Activated gamma-delta T cell treated with Interleukin-2 at 50 U/mL for 16 hours (primary cell): ENCODE data around the gene DBN1.

Source experiments
- DNase-seq: peaks from one replicate; pipeline ENCODE4 v3.0.0-alpha.2; 2020

Gene DBN1

DNA sequence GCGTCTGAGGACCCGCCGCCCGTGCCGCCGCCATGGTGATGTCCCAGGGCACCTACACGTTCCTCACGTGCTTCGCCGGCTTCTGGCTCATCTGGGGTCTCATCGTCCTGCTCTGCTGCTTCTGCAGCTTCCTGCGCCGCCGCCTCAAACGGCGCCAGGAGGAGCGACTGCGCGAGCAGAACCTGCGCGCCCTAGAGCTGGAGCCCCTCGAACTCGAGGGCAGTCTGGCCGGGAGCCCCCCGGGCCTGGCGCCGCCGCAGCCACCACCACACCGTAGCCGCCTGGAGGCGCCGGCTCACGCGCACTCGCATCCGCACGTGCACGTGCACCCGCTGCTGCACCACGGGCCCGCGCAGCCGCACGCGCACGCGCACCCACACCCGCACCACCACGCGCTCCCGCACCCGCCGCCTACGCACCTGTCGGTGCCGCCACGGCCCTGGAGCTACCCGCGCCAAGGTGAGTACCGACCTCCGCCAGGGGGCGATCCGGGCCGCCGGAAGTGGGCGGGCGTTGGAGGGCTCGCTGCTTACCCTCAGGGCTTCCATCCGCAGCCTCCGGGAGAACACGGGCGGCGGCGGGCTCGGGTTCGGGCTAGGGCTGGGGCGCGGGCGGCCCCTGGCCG is 18.3 kb downstream of the DBN1 start:
- DNase-seq, result peak; percentile 92

DNA sequence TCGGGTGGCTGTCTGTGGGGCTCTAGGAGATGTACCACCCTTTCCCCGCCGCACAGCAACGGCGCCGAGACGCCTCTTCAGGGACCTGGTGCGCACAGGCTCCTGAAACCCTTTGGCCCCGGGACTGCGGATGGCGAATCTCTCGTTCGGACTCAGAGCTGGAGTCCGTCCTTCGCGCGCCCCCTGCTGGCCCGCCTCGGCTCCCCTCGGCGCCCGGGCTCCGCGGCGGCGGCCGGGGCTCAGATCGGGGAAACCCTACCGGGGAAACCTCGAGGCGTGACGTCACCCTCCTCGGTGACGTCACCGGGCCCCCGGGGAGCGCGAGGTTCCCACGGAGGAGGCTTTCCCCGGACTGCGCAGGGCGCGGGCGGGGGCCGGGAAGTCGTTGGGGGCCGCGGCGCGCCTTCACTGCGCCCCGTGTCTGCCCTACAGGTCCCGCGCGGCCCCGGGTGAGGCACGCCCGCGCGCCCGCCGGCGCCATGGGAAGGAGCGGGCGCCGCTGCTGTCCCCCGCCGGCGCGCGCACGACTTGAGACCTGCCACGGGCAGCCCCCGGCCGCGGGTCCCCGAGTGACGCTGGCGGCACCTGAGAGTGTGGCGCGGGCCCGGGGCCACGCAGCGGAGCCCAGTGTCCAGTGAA is 18.9 kb downstream of the DBN1 start:
- peak; percentile 94 for DNase-seq

DNA sequence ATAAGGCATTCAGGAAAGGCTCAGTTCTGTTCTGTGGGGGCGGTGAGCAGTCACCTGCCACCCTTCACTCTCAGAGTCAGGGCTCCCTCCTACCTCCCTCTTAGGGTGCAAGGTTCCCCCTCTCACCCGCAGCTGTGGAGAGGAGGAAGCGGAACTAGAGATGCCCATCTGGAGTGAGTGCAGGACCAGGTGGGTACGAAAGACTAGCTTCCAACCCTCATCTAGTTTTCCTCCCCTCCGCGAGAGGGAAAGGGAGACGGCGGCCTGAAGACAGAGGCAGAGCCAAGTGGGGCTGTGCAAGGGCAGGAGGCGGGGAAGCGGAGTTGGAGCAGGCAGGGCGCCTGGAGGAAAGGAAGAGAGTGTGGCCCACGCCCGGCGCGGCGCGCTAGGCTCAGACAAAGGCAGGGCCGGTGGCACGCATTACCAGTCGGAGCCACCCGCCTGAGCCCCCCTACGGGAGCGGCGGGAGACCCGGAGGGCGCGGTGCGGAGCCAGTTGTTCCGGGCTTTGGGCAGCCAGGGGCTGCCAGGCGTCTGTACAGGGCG is 19.5 kb downstream of the DBN1 start:
- DNase-seq, result no peak

DNA sequence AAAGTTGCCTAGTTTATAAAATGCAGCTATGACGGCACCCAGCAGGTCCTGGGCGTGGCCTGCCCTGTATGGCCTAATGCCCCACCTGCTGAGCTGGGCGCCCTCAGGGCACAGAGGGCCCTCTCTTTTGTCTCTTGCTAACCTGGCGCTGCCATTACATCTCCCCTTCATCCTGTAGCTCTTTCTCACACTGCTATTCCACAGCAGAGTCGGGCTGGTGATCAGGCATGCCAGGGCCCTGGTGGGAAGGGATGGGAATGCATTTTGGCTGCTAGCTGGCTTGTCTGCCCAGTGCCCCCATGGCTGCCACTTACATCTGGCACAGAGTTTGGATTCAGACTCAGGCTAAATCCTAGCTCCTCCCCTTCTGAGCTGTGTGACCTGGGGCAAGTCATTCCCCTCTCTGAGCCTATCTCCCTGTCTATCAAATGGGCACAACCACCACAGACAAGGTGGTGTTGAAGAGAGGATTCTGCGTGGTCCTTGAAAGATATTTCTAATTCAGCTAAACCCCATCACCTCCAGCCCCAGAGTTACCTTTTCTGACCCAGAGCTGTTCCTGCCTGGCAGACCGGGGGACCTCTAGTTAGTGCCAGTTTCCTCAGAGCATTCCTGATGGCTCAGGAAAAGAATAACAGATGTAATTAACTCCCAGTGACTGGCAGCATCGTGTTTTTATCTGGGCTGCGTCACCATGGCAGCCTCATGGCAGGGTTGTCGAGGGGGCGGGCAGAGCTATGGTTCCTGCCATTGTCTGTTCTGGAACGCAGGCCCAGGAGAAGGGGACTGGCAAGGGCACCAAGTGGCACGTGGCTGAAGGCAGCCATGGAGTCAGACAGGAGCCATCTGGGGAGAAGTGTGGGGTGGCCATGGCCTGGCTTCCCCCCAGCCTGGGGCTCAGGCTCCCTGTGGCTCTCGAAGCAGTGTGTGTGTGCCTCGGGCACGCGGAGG is 20.5 kb downstream of the DBN1 start:
- no peak for DNase-seq

DNA sequence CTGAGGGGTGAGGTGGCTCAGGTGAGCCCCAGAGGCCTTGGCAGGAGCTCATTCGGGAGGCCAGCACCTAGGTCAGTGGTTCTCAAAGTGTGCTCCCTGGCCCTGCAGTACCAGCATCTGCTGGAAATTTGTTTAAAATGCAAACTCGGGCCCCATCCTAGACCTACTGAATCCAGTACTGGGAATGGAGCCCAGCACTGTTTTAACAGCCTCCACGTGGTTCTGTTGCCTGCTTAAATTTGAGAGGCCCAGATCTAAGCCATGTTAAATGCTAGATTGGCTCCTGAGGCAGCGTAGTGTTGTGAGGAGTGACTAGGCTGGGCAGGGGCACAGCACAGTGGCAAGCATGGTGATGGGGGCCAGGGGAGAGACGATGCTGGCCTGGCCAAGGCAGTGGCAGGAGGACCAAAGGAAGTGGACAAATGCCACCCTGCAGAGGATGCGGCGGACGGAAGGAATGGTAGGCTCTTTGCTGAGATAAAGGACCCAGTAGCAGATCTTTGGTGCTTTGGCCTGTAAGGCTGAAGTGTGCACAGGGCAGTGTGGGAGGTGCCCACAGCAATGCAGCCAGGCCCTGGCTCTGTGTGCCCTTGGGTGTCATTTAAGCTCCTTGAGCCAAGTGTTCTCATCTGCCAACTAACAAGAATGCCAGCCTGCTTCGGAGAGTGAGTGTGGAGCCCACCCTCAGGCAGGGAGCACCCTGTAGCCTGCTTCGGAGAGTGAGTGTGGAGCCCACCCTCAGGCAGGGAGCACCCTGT is 22.6 kb downstream of the DBN1 start:
- no peak for DNase-seq

DNA sequence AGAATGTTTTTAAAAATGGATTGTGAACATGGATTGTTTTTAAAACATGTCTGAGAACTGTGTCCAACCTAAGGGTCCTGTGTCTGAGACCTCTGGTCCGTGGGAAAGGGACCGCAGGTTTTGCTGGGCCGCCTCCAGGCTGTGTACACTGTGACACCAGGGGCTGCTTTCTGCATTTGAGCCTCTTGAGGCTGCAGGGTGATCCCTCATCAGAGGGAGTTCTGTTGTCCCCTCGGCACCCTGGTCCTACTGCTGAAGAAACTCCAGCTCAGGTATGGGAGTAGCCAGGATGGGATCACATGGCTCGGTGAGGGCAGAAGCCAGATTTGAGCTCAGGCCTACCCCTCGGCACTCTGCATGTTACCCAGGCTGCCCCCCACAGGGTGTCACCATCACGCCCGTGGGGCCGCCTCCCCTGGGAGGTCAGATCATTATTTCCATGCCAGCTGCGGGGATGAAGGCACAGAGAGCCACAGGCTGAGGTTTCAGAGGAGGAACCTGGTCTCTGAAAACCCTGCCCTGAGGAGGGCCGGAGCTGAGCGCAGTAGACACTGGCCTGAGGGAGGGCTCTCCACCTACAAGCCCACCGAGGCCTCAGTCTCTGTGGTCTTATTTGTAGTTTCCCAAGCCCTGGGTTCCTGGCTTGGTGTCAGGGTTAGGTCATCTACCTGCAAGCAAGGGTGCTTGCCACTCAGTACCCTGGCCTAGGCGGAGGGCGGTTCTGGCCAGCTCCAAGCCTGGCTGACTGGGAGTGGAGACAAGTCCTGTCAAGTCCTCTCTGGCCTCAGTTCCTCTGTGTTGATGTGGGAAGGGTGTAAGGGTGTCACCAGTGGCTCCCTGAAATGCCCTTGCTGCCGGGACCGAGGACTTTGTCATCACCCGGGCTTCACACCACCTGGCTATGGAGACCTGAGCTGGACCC is 24.0 kb downstream of the DBN1 start:
- no peak for DNase-seq

DNA sequence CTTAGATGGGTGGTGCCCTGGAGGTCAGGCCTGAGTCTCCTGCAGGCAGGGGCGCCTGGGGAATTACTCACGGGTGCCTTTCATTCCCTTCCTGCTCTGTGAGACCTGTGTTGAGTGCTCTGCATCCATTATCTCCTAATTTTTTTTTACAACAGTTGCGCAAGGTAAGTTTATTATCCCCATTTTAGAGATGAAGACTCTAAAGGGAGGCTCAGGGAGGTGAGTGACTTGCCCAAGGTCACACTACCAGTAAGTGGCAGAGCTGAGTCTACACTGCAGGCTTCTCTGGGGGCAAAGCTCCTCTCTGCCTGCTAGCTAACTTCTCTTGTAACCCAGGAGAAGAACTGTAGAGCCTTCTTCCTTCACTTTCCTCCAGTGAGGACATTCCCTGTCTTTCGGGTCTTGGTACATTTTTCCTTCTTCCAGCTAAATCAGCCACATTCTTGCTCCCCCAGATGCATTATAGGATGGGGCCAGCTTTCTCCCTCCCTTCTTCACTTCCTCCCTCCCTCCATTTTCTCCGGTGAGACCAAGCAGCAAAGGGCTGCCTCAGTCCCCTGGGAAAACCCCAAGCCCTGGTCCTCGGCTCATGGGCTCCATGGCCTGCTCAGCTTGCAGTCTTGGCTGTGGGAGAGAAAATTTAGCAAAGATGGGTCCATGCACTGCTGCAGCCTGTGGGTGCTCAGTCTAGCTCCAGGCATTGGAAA is 25.0 kb downstream of the DBN1 start:
- DNase-seq, result no peak

DNA sequence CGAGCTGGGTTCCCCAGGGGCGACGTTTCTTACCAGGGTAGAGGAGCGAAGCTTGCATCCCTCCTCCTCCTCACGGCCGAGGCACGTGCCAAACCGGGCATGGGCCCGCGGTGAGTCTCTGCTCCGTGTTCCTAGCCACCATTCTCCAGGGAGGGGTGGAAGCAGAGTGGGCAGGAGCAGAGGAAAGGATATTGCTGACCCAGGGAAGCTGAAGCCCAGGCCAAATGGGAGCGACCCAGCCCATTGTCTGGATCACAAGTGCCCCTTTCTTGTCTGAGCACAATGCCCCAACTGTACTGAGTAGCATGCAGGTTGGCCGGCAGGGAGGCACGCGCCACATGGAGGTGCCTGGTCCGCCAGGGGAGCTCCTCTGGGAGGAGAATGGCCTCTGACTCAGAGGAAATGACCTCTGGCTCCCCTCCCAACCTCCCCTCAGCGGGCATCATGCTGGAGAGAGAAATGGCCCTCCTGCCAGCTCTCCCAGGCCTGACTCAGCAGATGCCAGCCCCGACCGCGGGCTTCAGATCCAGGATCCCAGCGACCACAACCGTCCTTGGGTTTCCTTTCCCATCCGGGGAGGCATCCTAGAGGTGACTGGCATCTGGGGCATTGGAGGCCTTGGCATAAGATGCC is 25.7 kb downstream of the DBN1 start:
- no peak for DNase-seq

DNA sequence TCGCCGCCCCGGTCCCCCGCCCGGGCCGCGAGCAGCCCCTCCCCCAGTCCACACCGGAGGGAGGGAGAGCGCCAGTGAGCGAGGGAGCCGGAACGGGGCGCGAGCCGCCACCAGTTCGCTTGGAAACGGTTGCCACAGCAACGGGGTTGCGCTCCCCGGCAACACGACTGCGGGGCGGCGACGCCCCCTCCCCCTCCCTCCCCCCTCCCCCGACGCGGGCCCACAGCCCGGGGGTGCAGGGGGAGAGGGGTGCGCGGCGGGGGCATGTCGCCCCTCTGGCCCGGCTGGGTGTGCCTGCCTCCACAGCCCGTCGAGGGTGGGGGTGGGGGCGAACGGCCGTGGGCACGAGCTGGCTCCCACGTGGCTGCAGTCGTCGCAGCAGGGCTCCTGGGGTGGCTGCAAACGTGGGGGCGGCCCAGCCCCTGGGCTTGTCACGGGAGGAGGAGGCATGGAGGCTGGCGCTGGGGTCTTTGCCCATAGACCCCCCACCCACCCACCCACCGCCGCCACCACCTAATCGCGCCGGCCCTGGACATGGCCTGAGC is 26.3 kb downstream of the DBN1 start:
- DNase-seq, result peak; percentile 68

DNA sequence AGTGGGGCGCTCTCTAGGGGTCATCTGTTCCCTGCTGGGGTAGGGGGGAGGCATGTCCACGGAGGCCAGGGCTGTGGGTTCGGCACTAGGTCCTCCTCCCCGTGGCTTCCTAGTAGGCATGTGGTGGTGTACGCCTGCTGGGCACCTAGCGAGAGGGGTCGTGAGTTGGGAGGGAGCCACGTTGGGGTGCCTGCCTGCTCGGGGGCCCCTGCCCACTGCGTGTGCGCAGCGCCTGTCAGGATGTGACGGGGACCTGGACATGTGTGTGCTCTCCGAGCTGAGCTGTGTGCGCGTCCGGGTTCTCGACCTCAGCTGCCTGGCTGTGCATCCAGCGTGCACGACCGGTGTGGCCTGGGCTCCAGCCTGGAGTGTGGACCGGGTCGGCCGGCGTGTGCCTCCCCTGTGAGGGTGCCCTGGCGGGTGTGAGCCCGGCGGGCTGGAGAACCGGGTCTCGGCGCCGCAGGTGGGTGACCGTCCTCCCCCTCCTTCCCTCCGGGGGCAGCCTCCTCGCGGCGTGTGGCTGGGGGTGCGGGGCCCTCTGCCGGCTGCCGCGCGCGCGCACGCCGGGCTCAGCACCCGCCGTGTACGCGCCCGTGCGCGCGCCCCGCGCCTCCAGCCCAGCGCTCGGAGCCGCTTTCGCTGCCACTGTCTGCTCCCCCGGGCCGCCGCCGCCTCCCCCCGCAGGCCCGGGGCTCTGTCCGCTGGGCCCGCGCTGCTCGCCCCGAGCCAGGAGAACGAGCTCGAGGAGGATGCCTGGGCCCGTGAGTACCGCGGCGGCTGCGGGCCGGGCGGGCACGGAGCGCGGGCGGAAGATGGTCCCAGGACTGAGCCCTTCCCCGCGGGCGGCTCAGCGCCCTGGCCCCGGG is 27.0 kb downstream of the DBN1 start, which contains the start of gene PRR7:
Gene PRR7, plus strand, starts transcription at position 615 of the 866 bp plus-strand sequence. CDS start 8,254 bp downstream, outside the sequence.
- DNase-seq, result peak; percentile 70

DNA sequence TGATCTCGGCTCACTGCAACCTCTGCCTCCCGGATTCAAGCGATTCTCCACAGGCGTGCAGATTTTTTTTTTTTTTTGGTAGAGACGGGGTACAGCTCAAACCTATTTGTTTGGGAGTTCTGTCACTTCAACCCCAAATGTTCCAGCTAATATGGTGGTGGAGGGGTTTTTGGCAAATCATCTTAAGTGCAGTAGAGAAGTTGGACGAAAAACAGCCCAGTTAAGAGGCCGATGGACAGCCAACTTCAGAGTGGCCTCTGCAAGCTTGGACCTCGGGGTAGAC is 27.6 kb downstream of the DBN1 start:
- DNase-seq, result no peak

DNA sequence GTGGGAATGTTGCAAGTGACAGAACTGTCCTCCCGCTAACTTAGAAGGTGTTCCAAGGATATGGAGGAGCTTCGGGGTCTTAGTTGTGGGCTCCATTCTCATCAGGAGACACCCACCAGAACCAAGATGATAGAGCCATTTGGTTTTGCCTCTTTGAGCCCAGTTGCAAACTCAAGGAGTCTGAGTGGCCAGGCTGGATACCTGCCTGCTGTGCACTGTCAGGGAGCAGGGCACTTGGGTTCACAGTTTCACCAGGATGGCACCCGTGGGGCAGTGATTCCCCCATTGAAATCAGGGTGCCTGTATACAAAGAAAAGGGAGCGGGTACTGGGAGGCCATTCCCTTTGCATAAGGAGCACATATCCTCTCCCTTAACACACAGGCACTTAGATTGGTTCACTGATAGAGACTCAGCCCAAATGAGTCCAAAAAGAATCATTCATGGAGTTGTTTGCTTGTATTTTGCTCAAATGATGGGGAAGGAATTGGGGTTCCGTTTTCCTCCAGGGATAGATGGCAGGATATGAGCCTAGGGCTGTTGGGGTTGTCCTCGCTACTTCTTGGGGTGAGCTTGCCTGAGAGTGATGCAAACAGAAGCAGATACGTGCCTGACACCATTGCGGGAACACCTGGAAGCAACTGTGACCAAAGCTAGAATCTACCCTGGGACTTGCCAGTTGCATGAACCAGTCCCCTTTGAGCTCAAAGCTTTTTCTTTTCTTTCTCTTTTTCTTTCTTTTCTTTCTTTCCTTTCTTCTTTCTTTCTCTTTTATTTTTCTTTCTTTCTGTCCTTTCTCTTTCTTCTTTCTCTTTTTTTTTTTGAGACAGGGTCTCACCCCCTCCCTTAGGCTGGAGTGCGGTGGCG is 28.1 kb downstream of the DBN1 start:
- no peak for DNase-seq

DNA sequence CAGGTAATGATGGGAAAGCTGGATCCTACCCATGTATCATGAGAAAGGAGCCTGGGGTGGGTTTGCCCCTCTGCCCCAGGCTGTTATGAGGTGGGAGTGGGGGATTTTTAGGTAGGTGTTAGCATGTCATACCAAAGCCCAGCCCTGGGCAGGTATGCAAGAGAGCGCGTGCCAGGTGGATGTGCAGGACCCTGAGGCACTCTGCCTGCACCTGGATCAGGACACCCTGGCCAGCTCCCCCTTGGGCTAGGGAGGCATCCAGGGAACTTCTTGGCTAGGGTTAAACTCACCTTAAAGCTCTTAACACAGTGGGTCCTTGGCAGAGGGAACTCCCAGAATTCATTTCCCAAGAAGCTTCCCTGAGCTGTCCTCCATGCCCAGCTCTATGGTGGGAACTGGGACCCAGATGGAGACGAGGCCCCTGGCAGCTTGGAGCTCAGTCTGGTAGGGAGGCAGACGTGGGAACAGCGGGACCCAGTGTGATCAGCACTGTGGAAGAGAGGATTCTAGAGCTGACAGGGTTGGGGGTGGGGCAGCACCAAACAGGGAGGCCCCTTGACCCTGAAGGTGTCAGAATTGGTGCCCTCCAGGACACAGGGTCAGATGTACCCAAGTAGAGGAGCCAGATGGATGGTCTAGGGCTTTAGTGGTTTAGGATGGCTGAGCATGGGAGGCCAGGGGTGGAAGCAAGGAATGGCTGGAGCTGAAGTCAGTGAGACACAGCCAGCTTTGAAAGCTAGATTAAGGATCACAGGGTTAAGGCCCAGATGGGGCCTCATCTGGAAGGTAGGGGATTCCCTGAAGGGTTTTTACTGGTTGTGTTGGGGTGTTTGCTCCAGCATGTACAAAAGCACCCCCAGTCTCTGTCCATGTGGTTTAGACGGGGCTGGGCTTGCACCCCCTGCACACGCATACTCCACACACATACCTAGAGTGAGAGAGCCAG is 29.1 kb downstream of the DBN1 start:
- DNase-seq, result no peak

DNA sequence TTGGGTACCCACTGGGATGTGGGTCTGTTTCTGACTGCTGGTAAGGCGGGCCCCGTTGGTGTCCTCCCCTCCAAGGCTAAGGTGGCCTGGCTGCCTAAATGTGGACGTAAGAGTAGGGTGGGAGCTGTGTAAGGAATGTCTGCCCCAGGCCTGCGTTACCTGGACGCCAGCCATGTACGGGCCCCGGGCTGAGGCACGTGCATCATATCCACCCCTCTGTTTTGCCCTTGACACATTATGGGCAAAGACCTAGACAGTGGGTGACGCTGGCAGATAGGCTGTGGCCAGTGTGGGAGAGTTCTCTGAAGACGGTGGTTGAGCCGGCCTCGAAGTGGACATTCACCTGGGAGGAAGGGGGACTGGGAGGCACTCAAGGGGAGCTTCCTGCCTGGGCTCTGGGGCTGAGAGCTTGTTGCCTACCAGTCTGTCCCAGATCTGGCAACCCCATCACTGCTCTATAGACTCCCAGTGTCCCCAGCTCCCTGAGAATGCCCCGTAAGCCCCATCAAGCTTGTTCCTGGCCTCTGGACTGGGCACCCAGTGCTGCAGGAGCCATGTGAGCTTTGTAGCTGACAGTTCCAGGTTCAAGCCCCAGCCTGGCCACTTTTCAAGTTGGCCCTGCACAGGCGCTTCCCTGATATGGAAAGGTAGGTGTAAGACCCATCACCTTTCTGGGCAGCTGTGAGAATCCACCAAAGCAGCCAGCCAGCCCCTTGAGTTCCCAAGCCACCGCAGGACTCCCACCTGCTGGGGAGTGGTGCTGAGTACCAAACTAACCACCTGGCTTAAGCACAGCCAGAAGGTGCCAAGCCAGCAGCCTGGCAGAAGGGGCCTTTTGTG is 30.1 kb downstream of the DBN1 start:
- no peak for DNase-seq

DNA sequence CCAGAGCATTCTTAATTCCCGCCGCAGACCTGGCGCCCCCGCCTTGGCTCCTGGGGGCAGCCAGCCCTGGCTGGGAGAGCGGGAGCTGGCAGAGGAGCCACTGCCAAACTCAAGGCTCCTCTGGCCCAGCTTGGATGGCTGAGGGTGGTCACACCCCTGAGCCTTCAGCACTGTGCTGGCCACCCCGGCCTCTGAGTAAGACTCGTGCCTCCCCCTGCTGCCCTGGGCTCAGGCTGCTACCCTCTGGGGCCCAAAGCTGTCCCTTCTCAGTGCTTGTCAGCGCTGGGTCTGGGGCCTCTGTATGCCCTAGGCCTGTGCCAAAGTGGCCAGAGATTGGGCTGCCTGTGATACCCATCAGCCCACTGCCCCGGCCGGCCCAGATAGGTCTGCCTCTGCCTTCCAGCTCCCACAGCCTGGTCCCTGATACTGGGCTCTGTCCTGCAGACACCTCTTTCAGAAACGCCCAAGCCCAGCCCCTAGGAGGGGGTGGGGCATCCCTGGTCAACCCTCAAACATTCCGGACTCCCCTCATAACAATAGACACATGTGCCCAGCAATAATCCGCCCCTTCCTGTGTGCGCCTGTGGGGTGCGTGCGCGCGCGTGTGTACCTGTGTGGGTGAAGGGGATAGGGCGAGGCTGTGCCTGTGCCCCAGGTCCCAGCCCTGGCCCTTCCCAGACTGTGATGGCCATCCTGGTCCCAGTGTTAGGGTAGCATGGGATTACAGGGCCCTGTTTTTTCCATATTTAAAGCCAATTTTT is 31.2 kb downstream of the DBN1 start:
- DNase-seq, result no peak
